NB4 (cell line): Measurements from ENCODE around the gene SLC44A4.

Experiments used
- POLR2A ChIP-seq: IDR thresholded peaks from 2 replicates; pipeline ENCODE4 v1.6.1; 2011; ENCODE audit warnings: mild to moderate bottlenecking; ENCODE audit not compliant: insufficient read length; ENCODE audit errors: extremely low read depth
- TF ChIP-seq, protein P1 (sequence below): IDR thresholded peaks from one replicate; pipeline ENCODE4 v1.5.1; 2012; ENCODE audit warnings: low read depth, low read length

DNA sequence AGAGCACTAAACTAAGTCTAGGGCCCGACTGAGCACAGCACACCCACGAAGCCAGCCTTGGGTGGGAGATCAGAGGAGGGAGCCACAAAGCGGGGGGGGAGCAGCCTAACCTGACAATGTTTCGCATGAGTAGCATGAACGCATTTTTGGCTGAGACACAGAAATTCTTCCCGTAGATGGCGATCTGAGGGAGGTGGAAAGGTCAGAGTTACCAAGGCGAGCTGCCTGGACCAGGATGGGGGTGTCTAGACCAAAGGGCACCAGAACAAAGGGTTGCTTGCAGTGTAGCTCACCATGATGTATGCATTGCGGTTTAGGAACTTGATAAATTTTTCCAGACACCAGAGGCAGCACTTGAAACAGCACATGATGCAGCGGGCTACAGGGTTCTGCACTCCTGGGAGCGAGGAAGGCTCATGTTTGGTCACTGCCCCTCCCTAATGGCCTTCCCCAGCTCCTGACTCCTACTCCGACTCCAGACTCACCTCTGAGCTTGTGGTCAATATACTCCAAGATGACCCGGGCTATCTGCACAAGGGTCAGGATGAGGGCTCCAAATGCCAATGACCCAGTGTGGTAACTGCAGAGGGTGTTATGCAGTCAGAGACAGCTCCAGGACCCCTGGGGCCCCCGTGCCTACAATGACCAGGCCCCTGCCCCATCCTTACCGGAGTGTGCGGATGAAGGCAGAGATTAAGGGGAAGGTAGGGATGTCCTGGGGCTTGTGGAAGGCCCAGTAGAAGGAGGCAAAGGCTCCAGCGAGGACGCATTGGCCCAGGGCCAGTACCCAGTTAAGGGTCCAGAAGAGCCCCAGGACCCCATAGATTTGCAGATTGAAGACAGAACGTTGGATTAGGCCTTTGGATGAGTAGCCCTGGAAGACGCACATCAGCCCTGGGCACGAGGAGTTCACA, 13.3 kb downstream of the SLC44A4 start:
- TF ChIP-seq, protein P1, sequence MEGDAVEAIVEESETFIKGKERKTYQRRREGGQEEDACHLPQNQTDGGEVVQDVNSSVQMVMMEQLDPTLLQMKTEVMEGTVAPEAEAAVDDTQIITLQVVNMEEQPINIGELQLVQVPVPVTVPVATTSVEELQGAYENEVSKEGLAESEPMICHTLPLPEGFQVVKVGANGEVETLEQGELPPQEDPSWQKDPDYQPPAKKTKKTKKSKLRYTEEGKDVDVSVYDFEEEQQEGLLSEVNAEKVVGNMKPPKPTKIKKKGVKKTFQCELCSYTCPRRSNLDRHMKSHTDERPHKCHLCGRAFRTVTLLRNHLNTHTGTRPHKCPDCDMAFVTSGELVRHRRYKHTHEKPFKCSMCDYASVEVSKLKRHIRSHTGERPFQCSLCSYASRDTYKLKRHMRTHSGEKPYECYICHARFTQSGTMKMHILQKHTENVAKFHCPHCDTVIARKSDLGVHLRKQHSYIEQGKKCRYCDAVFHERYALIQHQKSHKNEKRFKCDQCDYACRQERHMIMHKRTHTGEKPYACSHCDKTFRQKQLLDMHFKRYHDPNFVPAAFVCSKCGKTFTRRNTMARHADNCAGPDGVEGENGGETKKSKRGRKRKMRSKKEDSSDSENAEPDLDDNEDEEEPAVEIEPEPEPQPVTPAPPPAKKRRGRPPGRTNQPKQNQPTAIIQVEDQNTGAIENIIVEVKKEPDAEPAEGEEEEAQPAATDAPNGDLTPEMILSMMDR = no peak
- no peak for TF ChIP-seq POLR2A
